GM19193 (cell line): ENCODE data around the gene HIBCH.

Experiments
- POLR2A ChIP-seq: IDR thresholded peaks from 4 replicates; pipeline ENCODE4 v1.6.1; 2011; ENCODE audit not compliant: insufficient read depth, insufficient read length; ENCODE audit errors: extremely low read depth

HIBCH gene

DNA sequence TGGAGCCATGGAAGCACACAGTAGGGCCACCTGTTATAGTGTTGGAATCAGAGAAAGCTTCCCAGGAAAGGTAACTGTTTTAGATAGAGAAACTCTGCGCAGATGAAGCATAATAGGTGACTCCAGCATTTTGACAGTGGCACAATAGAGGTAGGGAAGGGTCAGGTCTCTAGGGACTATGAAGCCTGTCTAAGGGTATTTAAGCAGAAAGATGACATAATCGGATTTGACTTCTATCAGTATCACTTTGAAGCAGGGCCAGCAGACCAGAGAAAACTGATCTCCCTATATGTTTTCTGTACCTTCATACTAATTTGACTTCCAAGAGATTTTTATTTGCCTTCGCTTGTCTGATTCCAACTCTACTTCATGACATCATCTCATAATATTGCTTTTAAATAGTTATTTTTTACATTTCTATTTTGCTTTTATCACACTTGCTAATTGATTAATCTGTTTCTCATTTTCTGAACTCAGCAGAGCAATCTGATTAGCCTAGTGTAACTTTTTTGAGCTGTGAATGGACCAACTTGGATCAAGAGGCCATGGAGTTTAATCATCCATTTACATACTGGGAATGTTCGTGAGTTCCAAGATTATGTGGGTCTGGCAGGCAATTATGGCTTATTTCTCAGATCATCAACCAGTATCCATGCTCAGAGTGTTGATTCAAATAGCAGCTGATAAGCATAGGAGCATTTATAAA is 8.4 kb upstream of the HIBCH start:
- TF ChIP-seq POLR2A, result no peak

DNA sequence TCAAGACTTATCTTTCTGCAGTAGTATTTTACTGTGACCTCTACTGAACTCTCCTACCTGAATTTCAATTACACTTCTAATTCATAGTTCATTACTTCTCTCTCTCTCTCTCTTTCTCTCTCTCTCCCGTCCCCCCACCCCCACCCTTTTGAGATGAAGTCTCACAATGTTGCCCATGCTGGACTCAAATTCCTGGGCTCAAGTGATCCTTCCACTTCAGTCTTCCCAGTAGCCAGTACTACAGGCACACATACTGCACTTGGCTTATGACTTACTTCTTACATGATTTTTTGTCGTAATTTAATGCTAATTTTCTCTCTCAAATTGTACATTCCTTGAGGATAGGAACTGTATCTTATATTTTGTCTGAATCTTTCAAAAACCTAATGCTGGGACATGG is 6.0 kb upstream of the HIBCH start:
- no peak for TF ChIP-seq POLR2A

DNA sequence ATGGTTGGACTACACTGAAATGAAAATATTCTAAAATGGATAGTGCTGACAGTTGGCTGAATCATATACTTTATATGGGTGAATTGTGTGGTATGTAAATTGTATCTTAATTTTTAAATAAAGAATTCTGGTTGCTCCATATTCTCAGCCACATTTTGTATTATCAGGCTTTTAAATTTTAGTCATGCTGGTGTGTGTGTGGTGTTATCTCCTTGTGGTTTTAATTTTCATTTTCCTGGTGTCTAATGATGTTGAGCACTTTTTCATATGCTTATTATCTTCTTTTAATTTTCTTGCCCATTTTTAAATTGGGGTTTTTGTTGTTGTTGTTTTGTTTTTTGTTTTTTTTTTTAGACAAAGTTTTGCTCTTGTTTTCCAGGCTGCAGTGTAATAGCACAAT is 3.8 kb upstream of the HIBCH start:
- TF ChIP-seq POLR2A, result no peak

DNA sequence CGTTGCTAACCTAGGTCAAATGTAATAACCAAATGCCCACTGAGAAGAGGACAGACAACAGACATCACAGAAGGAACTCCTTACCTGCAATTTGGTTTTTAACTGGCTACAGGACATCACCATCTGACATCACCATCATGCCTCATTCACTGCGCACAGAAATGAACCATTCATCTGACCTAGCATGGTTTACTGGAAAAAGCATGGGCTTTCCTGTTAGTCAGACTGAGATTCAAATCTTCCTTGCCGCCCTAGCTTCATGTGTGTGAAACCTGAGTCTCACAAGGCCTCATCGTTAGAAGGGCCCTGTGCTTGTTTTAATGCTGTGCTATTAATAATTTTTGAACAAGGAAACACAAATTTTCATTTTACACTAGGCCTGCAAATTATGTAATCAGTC is 1.1 kb upstream of the HIBCH start:
- no peak for TF ChIP-seq POLR2A

DNA sequence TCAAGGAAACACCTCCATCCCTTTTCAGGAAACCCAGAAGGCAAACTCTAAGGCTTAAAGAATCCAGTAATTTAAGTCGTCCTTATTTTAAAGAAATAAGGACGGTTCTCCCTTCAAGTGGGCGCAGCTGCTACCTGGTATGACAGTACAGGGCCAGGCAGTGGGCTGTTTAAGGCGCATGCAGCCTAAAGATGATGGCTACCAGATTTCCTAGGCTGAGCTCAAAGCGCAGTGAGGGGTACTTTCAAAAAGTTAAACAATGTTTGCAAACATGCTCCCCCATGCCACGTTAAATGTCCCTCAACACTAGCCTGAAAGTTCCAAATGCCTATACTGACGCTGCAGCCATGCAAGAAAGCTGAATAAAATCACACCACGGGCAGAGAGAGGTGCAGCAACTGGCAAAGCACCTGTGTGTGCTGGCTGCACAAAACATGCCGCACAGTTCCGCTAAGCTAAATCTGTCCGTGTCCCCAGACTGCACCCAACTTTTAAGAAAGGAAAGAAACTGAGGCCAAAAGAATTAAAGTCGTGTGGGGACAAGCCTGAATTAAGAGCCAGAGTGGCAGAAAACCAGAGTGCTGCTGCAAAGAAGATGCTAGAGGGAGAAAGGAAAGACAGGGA is 583 bp downstream of the HIBCH start:
- no peak for TF ChIP-seq POLR2A

DNA sequence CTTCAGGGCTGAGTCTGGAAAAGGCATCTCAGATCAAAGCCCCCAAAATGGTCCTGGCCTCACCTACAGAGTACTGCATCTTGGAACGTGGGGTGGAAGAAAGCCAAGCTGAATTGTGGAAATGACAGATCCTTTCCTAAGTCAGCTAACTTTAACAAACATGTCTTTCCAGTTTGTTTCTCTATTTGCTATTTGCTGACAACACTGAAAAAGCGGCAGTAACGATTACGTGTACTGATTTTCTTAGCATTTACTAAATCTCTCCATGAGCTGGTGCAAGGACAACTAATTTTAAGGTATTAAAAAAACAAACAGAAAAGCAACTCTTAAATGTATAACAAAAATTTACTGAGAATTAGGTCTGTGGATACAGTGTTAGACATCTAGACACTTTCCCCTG is 1.1 kb downstream of the HIBCH start:
- TF ChIP-seq POLR2A, result no peak

DNA sequence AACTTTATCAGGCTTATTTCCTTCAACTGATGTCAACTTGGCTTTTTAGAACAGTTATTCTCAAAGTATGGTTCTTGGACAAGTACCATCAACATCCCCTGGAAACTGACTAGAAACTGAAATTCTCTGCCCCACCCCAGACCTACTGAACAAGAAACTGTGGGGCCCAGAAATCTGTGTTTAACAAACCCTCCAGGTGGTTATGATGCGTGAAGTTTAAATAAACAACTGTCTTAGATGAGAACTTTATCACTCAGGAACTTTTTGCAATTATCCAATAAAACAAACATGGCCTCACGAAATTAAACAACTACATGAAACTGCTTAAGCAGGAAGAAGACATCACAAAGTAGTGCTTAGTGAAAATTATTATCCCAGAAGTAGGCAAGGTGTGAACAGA is 4.4 kb downstream of the HIBCH start:
- no peak for TF ChIP-seq POLR2A

DNA sequence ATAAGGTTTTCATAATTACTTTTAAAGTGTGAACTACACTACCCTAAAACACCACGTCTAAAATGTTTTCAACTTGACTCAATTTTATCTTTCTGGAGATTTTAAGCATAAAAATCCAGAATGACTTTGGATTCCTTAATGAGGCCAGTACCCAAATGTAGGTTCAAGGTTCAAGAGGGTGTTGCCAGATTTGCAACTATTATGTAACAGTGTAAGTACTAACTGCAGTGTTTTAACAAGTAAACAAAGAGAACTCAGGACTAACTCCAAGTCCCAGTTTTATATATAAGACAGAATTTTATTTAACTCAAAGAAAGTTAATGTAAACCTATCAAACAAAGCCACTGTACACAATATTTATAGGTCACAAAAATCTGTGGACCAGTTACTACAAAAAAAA is 5.7 kb downstream of the HIBCH start:
- no peak for TF ChIP-seq POLR2A

DNA sequence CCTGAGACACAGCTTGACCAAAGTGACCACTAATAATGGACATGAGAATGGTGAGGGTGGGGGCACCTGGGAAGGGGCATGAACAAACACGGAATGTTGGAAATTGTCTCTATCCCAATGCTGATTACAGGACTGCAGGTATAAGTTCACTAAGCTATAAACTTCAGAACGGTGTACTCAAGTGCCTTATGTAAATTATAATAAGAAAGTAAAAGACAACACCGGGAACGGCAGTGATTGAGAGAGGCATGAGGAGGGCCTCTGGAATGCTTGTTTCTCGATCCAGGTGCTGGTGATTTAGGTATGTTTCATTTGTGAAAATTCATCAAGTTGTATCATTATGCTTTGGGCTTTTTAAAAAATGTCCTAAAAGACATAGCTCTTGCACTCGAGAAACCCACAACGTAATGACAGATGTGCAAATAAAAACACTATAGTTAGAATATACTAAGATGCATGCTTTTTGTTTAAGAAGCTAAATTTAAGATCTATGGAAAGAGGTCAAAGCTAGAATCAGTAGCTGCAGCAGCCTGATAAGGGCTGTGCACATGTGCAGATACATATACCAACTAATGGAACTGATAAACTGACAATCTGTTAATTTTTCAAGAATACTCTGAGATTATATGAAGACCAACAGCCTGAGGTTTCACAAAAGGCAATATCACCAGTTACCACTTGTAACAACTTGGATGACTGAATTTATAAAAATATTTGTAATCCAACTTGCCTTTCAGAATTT is 7.6 kb downstream of the HIBCH start:
- TF ChIP-seq POLR2A, result no peak

DNA sequence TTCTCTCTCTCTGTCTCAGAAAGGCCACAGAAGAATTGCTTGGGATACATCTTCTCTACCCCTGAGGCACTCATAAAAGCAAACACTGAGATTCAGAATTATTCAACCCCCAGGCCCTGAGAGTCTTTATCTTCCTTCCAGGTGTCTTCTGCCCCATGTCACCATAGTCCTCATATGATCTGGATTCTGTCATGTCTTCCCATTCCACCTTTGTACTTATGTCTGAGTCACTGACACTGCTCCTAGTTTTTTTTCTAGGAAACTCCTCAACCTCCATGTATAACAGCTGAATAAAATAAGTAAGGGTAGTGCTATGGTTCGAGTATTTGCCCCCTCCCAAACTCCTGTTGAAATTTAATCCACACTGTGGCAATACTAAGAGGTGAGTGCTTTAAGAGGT is 11.6 kb downstream of the HIBCH start:
- no peak for TF ChIP-seq POLR2A

DNA sequence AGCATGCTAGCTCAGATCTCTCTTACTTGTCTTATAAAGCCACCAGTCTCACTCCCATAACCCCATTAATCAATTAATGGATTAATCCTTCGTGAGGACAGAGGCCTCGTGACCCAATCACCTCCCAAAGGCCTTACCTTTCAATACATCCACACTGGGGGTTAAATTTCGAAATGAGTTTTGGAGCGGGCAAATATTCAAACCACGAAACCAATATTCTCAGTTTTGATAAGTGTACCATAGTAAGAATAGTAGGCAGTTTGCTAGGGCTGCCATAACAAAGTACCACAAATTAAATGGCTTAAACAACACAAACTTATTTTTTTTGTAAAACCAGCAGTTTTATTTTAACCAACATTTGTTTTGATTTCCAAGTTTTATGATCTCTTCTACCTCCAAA is 15.2 kb downstream of the HIBCH start:
- no peak for TF ChIP-seq POLR2A

DNA sequence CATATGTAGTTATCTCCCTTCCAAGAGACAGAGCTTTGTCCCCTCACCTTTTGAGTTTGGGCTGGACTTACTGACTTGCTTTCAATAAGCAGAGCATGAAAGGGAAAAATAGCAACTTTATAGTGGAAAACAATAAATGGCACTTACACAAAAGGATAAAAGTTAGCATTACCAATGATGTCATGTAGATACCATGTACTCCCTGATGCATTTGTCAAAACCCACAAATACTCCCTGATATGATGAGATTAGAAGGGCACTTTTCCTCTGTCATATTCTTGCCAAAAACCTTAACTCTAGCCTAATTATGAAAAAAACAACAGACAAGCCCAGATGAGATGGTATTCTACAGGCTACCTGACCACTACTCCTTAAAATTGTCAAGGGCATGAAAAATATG is 16.0 kb downstream of the HIBCH start:
- no peak for TF ChIP-seq POLR2A

DNA sequence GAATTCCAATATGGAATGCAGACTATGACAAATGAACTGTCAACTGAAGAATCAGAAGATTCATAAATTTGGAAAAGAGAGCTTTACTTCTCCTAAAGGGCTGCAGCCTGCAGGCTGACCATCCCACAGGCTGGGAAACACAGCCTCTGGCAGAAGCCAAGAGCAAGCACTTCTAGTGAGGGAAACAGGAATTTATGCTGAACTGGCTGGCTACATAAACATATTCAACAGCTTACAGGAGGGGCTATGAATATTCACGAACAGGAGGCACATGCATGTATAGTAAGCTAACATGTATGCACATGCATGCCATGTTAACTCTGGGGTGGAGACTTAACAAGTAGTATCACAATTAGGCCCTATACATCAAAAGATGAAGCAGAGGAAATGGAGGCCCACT is 17.6 kb downstream of the HIBCH start:
- no peak for TF ChIP-seq POLR2A

DNA sequence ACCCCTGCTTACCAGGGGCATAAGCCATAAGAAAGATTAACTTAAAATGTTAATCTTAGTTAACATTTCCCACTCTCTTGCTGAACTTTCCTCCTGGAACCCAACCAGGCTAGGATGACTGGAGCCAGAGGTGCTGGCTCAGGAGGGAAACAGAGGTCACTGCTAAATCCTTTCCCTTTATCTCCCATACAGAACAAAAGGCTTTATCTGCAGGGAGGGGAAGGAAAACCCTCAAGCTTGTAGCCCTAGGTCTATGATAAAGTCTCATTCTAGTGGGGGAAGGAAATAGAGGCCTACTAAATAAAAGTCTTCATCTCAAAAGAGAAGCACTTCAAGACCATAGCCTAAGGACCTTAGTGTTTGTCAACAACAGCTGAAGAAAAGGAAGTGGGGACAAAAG is 18.6 kb downstream of the HIBCH start:
- no peak for TF ChIP-seq POLR2A

DNA sequence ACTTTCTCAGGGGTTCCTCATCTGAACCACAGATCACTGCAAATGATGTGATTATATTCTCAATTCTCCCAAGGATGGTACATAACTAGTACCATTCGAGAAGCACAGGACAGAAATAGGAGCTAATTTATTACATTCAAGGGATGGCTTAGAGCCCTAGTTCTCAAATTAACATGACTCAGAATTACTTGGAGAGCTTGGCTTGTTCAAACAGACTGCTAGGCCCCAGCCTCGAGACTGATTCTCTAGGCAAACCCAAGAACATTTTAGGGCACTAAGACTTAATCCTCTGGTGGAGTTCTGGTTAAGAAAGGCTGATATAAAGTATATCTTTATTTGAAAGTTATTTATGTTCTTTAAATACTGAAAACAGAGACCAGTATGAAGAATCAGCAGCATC is 35.8 kb downstream of the HIBCH start:
- TF ChIP-seq POLR2A, result no peak
